H9 (cell line): ENCODE results near the gene CREB3L4. TPM values are rescaled to one million over a fixed set of nuclear protein-coding genes. Genes with fewer than 3 reads are reported as not detected.

Source experiments
- DNase-seq: peaks from one replicate; pipeline ENCODE4 v3.0.0-alpha.2; 2017
- H2AFZ ChIP-seq: one replicate; pipeline ENCODE4 v1.6.1; 2013; ENCODE audit warnings: mild to moderate bottlenecking, low read length, control low read depth, moderate library complexity
- H2AK5ac ChIP-seq: 2 replicates; pipeline ENCODE4 v1.6.1; 2013; ENCODE audit warnings: low read length, control low read depth, mixed read lengths; ENCODE audit not compliant: insufficient read length
- H2BK120ac ChIP-seq: one replicate; pipeline ENCODE4 v1.6.1; 2013; ENCODE audit warnings: low read depth, mild to moderate bottlenecking, low read length, control low read depth, inconsistent platforms; ENCODE audit not compliant: poor library complexity, severe bottlenecking
- H2BK12ac ChIP-seq: 2 replicates; pipeline ENCODE4 v1.6.1; 2013; ENCODE audit warnings: low read length, control low read depth, mixed read lengths, low read depth; ENCODE audit not compliant: insufficient read length
- H2BK15ac ChIP-seq: 2 replicates; pipeline ENCODE4 v1.6.1; 2013; ENCODE audit warnings: low read depth, low read length, control low read depth
- H2BK20ac ChIP-seq: one replicate; pipeline ENCODE4 v1.6.1; 2013; ENCODE audit warnings: low read depth, mild to moderate bottlenecking, low read length, control low read depth, inconsistent platforms; ENCODE audit not compliant: poor library complexity, severe bottlenecking
- H2BK5ac ChIP-seq: 2 replicates; pipeline ENCODE4 v1.6.1; 2013; ENCODE audit warnings: low read length, control low read depth, mixed read lengths; ENCODE audit not compliant: insufficient read length
- H3K14ac ChIP-seq: 2 replicates; pipeline ENCODE4 v1.6.1; 2013; ENCODE audit warnings: low read length, control low read depth; ENCODE audit not compliant: insufficient read depth
- H3K18ac ChIP-seq: 2 replicates; pipeline ENCODE4 v1.6.1; 2013; ENCODE audit warnings: low read depth, mild to moderate bottlenecking, mixed read lengths, low read length, control low read depth; ENCODE audit not compliant: insufficient read length
- H3K23ac ChIP-seq: 2 replicates; pipeline ENCODE4 v1.6.1; 2013; ENCODE audit warnings: low read length, control low read depth, mixed read lengths, low read depth; ENCODE audit not compliant: insufficient read length
- H3K23me2 ChIP-seq: 2 replicates; pipeline ENCODE4 v1.6.1; 2013; ENCODE audit warnings: low read depth, mild to moderate bottlenecking, mixed read lengths, low read length, control low read depth; ENCODE audit not compliant: insufficient read length, poor library complexity, severe bottlenecking
- H3K27ac ChIP-seq: 2 replicates; pipeline ENCODE4 v1.5.1; 2013; ENCODE audit warnings: low read length, control low read depth, mixed read lengths, low read depth; ENCODE audit not compliant: insufficient read length
- H3K27me3 ChIP-seq: 2 replicates; pipeline ENCODE4 v1.6.1; 2013; ENCODE audit warnings: low read length, control low read depth, inconsistent platforms; ENCODE audit not compliant: insufficient read depth
- H3K4ac ChIP-seq: 2 replicates; pipeline ENCODE4 v1.6.1; 2013; ENCODE audit warnings: low read depth, mild to moderate bottlenecking, control low read depth, inconsistent platforms, low read length, moderate library complexity
- H3K4me1 ChIP-seq: 2 replicates; pipeline ENCODE4 v1.6.1; 2013; ENCODE audit warnings: low read length, control low read depth, inconsistent platforms; ENCODE audit not compliant: insufficient read depth
- H3K4me2 ChIP-seq: 2 replicates; pipeline ENCODE4 v1.6.1; 2013; ENCODE audit warnings: low read length, control low read depth, mixed read lengths; ENCODE audit not compliant: insufficient read length, insufficient read depth
- H3K56ac ChIP-seq: 2 replicates; pipeline ENCODE4 v1.6.1; 2013; ENCODE audit warnings: low read depth, mild to moderate bottlenecking, mixed read lengths, low read length, control low read depth; ENCODE audit not compliant: insufficient read length
- H3K79me1 ChIP-seq: 2 replicates; pipeline ENCODE4 v1.6.1; 2013; ENCODE audit warnings: low read depth, mild to moderate bottlenecking, moderate library complexity, low read length, control low read depth, inconsistent platforms; ENCODE audit not compliant: insufficient read depth, poor library complexity, severe bottlenecking
- H3K79me2 ChIP-seq: 2 replicates; pipeline ENCODE4 v1.6.1; 2013; ENCODE audit warnings: low read length, control low read depth, inconsistent platforms; ENCODE audit not compliant: insufficient read depth
- H3K9ac ChIP-seq: 2 replicates; pipeline ENCODE4 v1.6.1; 2013; ENCODE audit warnings: low read length, control low read depth, mixed read lengths; ENCODE audit not compliant: insufficient read length; ENCODE audit errors: extremely low read depth
- H3K9me3 ChIP-seq: one replicate; pipeline ENCODE4 v1.6.1; 2013; ENCODE audit warnings: low read depth, low read length, inconsistent platforms; ENCODE audit not compliant: control insufficient read depth
- H3T11ph ChIP-seq: one replicate; pipeline ENCODE4 v1.6.1; 2013; ENCODE audit warnings: mild to moderate bottlenecking, low read length, control low read depth, inconsistent platforms
- H4K20me1 ChIP-seq: one replicate; pipeline ENCODE4 v1.6.1; 2013; ENCODE audit not compliant: control insufficient read depth, insufficient read length, insufficient read depth
- H4K5ac ChIP-seq: 2 replicates; pipeline ENCODE4 v1.6.1; 2013; ENCODE audit warnings: low read depth, mild to moderate bottlenecking, mixed read lengths, low read length, control low read depth; ENCODE audit not compliant: insufficient read length
- H4K8ac ChIP-seq: replicated peaks from 2 replicates; pipeline ENCODE4 v1.6.1; 2013; ENCODE audit warnings: low read length, control low read depth, mixed read lengths, low read depth; ENCODE audit not compliant: insufficient read length
- H4K91ac ChIP-seq: 2 replicates; pipeline ENCODE4 v1.6.1; 2013; ENCODE audit warnings: low read depth, mild to moderate bottlenecking, moderate library complexity, mixed read lengths, low read length, control low read depth; ENCODE audit not compliant: insufficient read length
- H3K27ac Mint-ChIP-seq, 3 experiments: 2 replicates in 2 of 3; 3 replicates in 1 of 3; pipeline ENCODE4 v1.8.0; 2020 to 2021; ENCODE audit warnings: mixed read lengths in 3 of 3, mild to moderate bottlenecking in 1 of 3, moderate library complexity in 1 of 3
- H3K27me3 Mint-ChIP-seq: 2 replicates; pipeline ENCODE4 v1.8.0; 2021; ENCODE audit warnings: low read depth, mild to moderate bottlenecking, moderate library complexity, mixed read lengths
- H3K36me3 Mint-ChIP-seq, 3 experiments: 2 replicates in 2 of 3; 3 replicates in 1 of 3; pipeline ENCODE4 v1.8.0; 2020 to 2021; ENCODE audit warnings: low read depth in 3 of 3, mixed read lengths in 3 of 3; ENCODE audit not compliant: insufficient read depth in 1 of 3
- H3K4me1 Mint-ChIP-seq, 2 experiments: 2 replicates each; pipeline ENCODE4 v1.8.0; 2020; ENCODE audit warnings: mixed read lengths in 2 of 2
- H3K4me3 Mint-ChIP-seq, 2 experiments: 2 replicates in 1 of 2; 3 replicates in 1 of 2; pipeline ENCODE4 v1.8.0; 2020 to 2021; ENCODE audit warnings: mild to moderate bottlenecking in 2 of 2, mixed read lengths in 2 of 2, moderate library complexity in 1 of 2
- H3K9me3 Mint-ChIP-seq, 2 experiments: 2 replicates in 1 of 2; 3 replicates in 1 of 2; pipeline ENCODE4 v1.8.0; 2020; ENCODE audit warnings: mild to moderate bottlenecking in 2 of 2, mixed read lengths in 2 of 2, moderate library complexity in 1 of 2
- CTCF ChIP-seq: fragments of 200-600 bp; sonication (generic); conservative IDR thresholded peaks from 3 replicates; pipeline ENCODE4 v1.8.0; 2021; ENCODE audit warnings: antibody characterized with exemption, mild to moderate bottlenecking
- WGBS: extraction: QIAGEN DNeasy Blood & Tissue Kit; methylation state at CpG from one replicate; pipeline ENCODE4 v1.1.7; 2013; ENCODE audit warnings: missing lambda C conversion rate, low lambda C conversion rate, mixed read lengths; ENCODE audit not compliant: insufficient read length; ENCODE audit errors: extremely low coverage; 5-methylcytosine and 5-hydroxymethylcytosine counted together
- total RNA-seq: library from RNA; stranded (reverse); gene quantifications from 2 replicates; pipeline ENCODE4 v1.2.1, GENCODE V29; 2021

Gene CREB3L4
- total RNA-seq, 1 experiment from 2014 or later, result 27.6 TPM

GRCh38 chr1:153951801-153952200, 15.9 kb upstream of the CREB3L4 start:
- no peaks in the 10 kb centered on the region for H3K9me3 Mint-ChIP-seq

More at GRCh38 chr1:153951801-153952200, 15.9 kb upstream of the CREB3L4 start:
- Mint-ChIP-seq H3K4me1 (peaks cover 8 to 9% of the 10 kb centered on the region in 2 experiments), H3K36me3 (peaks cover 23 to 67% (median 38%) of the 10 kb centered on the region in 3 experiments; a peak in 6 of 7 replicates), H3K27me3 (no peaks in the 10 kb centered on the region), H3K27ac (no peak overlapping the region), H3K4me3 (no peak overlapping the region)
- Histone ChIP-seq H2BK20ac (no peak overlapping the region), H3K79me1 (peaks cover 9% of the 10 kb centered on the region), H3K56ac (no peak overlapping the region), H4K91ac (no peak overlapping the region), H4K20me1 (peaks cover 2% of the 10 kb centered on the region), H2AFZ (no peak overlapping the region), H3K79me2 (peaks cover 18% of the 10 kb centered on the region), H3K23ac (no peak overlapping the region), H4K5ac (no peak overlapping the region), H3T11ph (no peak overlapping the region), H2AK5ac (no peak overlapping the region), H3K9ac (no peak overlapping the region), H2BK5ac (no peak overlapping the region), H3K4ac (no peak overlapping the region), H3K4me1 (no peaks in the 10 kb centered on the region), H3K18ac (no peak overlapping the region), H2BK15ac (no peak overlapping the region), H3K27me3 (no peaks in the 10 kb centered on the region), H3K9me3 (no peaks in the 10 kb centered on the region), H4K8ac (no peak overlapping the region), H3K23me2 (no peaks in the 10 kb centered on the region), H3K4me2 (no peak overlapping the region), H3K27ac (no peak overlapping the region), H2BK120ac (no peak overlapping the region), H2BK12ac (no peak overlapping the region), H3K14ac (no peak overlapping the region)
- TF ChIP-seq CTCF, result no peak
- DNase-seq, result no peak
- WGBS, result no CpG with 5 or more reads among the region's 2 CpGs
